ENCODE measurements around the gene SLC13A5.
"Not testable (repeated sequence)": the region's sequence is repeated elsewhere in the genome, so short reads cannot be mapped to it uniquely, and the experiment has no call there.

Gene SLC13A5

DNA sequence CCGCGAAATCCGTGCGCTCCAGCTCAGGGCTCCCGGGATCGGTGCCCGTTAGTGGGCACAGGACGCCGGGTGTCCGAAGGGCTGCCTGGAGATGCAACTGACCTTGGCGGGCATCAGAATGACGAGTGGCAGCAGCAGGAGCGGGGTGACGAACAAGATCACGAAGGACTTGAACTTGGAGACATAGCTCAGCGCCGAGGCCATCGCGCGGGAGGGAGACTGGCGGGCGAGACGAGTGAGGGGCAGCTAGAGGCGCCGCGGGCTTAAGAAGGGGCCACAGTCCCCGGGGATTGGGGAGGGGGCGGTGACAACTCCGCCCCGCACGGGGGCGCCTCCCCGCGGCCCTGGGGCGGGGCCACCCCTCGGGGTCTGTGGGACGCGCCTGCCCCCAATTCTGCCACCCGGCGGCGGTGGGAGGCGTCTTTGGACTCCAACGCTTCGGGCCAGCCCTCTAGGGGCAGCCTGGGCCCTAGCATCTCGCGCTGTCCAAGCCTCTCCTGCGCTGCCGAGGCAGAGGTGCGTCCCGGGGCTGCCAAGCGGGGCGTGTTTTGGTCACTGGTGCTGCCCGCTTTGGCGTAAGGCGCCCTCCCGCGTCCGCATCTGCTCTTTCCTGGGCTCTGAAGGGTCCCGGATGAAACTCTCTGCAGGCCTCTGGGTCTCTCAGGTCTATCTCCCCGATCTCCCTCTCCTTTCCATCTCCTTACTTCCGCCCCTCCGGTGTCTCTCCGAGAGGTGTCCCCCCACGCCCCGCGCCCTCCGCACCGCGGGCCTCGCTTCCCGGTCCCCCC, at the start of gene SLC13A5:
TSS of gene SLC13A5 (minus strand) at position 240 of the 788 bp plus-strand sequence. CDS start at position 204, 36 bp downstream.
- no peaks in the 10 kb centered on the region for H3K36me3 Mint-ChIP-seq
- no peak within 1 kb of the TSS for H3K4me3 Mint-ChIP-seq
- H3K4me1 Mint-ChIP-seq = peaks cover 12% of the 10 kb centered on the region
- no peak within 1 kb of the TSS for H3K27ac Mint-ChIP-seq
- CTCF ChIA-PET = interaction anchor here (1.3 kb wide), 1 partner anchor 42 kb away, joined by 4 read pairs; the partner anchor contains the start of gene XAF1
- H3K9me3 Mint-ChIP-seq = peaks cover 2% of the 10 kb centered on the region
- peaks cover 63% of the 10 kb centered on the region for H3K27me3 Mint-ChIP-seq
- DNase-seq = peak; percentile 30

DNA sequence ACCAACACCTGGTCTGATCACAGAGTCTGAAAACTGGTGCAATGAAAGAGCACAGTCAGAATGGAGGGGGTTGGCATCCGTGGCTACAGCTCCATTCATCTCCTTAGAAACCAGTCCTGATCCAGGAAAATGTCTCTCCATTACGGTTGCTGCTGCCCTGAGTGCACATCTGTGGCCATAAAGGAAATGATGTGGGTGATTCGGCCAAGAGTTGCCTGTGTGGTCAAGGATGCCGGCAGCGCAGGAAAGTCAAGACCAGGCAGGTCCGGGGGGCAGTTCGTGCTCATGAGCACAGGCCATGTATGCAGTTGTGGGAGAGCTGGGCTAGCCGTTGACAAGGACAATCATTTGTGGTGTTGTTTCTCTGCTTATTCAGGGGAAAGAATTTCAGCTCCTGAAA, 48.6 kb upstream of the SLC13A5 start:
- H3K36me3 Mint-ChIP-seq = peaks cover 93% of the 10 kb centered on the region
- no peak for DNase-seq
- H3K4me1 Mint-ChIP-seq = peaks cover 44% of the 10 kb centered on the region
- no peaks in the 10 kb centered on the region for H3K27me3 Mint-ChIP-seq
- H3K27ac Mint-ChIP-seq = no peak overlapping the region
- H3K9me3 Mint-ChIP-seq = peaks cover 16% of the 10 kb centered on the region
- no peak overlapping the region for H3K4me3 Mint-ChIP-seq
- CTCF ChIA-PET = no interaction called here

DNA sequence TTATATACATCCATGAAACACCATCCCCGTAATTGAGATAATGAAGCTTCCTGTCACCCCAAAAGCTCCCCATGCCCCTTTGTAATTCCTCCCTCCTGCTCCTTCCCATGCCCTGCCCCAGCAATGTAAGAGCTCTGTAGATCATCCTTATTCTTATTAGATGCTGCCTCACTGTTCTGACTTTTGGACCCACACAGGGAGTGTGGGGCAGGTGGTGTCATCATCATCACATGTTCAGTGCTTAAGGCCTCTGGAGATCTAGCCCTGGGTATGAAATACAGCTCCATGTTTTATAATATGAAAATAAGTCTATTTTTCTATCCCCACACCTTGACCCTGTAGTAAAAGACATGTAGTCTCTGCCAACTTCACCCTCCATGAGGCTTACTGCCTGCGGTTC, 44.6 kb upstream of the SLC13A5 start:
- CTCF ChIA-PET = interaction anchor here (1.5 kb wide), 1 partner anchor 86 kb away, joined by 5 read pairs; no protein-coding TSS in a partner anchor
- Mint-ChIP-seq H3K27me3 (no peaks in the 10 kb centered on the region), H3K27ac (peak overlapping the region; percentile 83), H3K36me3 (peaks cover 59% of the 10 kb centered on the region), H3K4me1 (peaks cover 70% of the 10 kb centered on the region), H3K9me3 (no peaks in the 10 kb centered on the region), H3K4me3 (peak overlapping the region; percentile 76)
- no peak for DNase-seq

DNA sequence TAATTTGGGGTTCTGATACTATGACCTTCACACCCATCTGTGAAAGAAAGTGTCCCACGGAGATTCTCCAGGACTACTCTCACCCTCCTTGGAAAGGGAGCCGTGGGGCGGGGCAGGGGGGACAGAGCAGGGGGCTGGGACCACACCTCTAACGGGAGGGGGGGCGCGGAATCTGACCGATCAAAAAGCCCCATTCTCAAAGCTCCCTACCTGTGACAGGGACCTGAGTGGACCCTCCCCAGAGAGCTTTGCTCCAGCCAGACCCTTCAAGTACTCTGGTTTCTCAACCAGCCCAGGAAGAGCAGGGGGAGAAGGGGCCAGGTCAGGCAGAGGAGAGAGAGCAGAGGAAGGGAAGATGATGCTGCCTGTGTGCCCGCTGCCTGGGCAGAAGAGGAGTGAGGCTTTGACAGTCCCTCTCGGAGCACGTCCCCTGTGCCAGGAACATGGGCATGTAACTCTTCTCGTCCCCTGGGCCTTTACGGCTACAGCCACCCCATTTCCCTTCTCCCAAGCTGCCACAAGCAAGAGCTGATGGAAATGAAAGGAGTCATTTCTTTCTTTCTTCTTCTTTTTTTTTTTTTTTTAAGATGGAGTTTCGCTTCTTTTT, 43.4 kb upstream of the SLC13A5 start:
- Mint-ChIP-seq H3K4me3 (peak overlapping the region; percentile 89), H3K36me3 (peaks cover 47% of the 10 kb centered on the region), H3K27me3 (no peaks in the 10 kb centered on the region), H3K9me3 (no peaks in the 10 kb centered on the region), H3K4me1 (peaks cover 75% of the 10 kb centered on the region), H3K27ac (peak overlapping the region; percentile 94)
- CTCF ChIA-PET = interaction anchor here (1.5 kb wide), 2 partner anchors 44 to 87 kb away, joined by 4 to 5 read pairs; partner anchors contain the start of gene SLC13A5
- peak; percentile 27 for DNase-seq

DNA sequence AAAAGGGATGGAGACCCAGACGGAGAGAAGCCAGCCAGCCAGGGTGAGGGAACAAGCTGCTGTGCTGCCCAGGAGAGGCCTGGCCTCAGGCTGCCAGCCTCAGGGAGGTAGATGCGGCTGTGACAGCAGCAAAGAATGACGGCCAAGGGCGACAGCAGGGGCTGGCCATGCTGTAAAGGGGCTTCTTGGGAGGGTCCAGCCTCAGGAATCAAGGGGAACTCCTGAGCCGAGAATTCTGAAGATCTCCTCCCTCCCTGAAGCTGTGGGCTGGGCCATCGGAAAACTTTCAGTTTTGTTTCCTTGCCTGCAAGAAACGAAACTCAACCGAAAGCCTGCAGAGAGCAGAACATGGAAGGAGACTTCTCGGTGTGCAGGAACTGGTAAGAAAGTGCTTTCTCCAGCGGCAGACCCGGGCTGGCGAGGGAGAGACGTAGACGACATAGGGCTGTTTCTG, 42.6 kb upstream of the SLC13A5 start, which contains the start of gene XAF1:
TSS of gene XAF1 (plus strand) at position 316 of the 454 bp plus-strand sequence. CDS start at position 349, 33 bp downstream.
- H3K36me3 Mint-ChIP-seq = peaks cover 40% of the 10 kb centered on the region
- H3K27me3 Mint-ChIP-seq = peaks cover 6% of the 10 kb centered on the region
- H3K27ac Mint-ChIP-seq = peak within 1 kb of the TSS; percentile 94
- peaks cover 72% of the 10 kb centered on the region for H3K4me1 Mint-ChIP-seq
- H3K9me3 Mint-ChIP-seq = no peaks in the 10 kb centered on the region
- H3K4me3 Mint-ChIP-seq = peak within 1 kb of the TSS; percentile 89
- CTCF ChIA-PET = interaction anchor here (0.6 to 1.5 kb wide), 3 partner anchors 43 to 265 kb away, joined by 3 to 4 read pairs (median 3); partner anchors contain the start of gene SLC13A5
- peak; percentile 81 for DNase-seq

DNA sequence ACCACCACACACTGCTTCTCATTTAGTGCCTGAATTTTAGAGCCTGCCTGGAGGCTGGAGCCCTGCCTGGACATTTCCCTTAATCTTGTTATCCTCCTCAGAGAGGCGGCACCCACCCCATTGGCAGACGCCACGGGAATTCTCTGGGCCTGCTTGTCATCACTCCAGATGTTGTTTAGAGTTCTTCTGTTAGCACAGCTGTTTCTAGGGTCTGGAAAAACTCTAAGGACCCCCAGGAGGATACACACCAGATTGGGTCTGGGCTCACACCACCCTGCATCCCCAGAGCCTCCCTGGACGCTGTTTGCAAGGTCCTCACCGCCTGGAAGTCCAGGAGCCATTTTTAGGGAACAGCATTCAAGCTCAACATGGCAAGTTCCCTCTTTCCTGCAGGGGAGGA, 42.1 kb upstream of the SLC13A5 start:
- peaks cover 70% of the 10 kb centered on the region for H3K4me1 Mint-ChIP-seq
- peaks cover 6% of the 10 kb centered on the region for H3K27me3 Mint-ChIP-seq
- H3K27ac Mint-ChIP-seq = peak overlapping the region; percentile 94
- peak overlapping the region; percentile 89 for H3K4me3 Mint-ChIP-seq
- H3K36me3 Mint-ChIP-seq = peaks cover 35% of the 10 kb centered on the region
- CTCF ChIA-PET = interaction anchor here (0.6 to 1.5 kb wide), 3 partner anchors 43 to 266 kb away, joined by 3 to 4 read pairs (median 3); partner anchors contain the start of gene SLC13A5
- H3K9me3 Mint-ChIP-seq = no peaks in the 10 kb centered on the region
- DNase-seq = no peak

DNA sequence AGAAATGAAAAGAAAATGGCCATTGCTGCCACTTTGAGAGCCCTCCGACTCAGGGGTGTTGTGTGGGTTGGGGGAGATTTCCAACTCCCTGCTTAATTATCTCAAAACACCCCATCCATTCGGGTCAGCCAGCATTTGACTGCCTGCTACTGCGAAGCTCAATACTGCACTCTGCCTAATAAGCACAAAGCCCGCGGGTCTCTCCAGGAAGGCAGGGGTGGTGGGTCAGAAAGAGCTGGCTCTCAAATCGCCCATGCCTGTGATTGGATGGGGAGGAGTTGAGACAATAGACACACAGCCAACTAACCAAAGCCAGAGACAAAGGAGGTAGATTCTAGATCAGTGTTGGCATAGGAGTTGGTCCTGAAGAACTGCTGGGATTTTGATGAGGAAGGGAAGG, 40.4 kb upstream of the SLC13A5 start:
- Mint-ChIP-seq H3K9me3 (no peaks in the 10 kb centered on the region), H3K4me3 (no peak overlapping the region), H3K36me3 (peaks cover 20% of the 10 kb centered on the region), H3K27ac (no peak overlapping the region), H3K27me3 (peaks cover 15% of the 10 kb centered on the region), H3K4me1 (peaks cover 61% of the 10 kb centered on the region)
- CTCF ChIA-PET = interaction anchor here (1.1 kb wide), 1 partner anchor 19 kb away, joined by 3 read pairs; no protein-coding TSS in a partner anchor
- DNase-seq = no peak

DNA sequence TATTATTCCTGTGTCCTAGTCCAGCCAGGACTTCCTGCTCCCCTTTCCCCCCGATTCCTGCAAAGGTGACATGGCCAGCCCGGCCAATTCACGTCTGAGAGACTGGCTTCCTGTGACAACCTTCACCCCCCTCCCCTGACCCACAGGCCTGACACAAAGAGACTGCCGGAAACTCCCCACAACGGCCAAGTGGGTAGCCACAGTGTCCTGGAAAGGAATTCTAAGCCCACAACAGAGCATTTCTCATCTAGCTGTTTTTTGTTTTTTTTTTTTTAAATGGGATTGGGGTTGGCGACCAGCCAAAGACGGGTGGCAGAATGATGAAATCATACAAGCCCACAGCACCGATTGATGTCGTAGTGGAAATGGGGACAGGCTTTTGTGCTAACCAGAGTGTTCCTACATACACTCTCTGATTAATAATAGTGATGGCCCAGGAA, 39.9 kb upstream of the SLC13A5 start:
- H3K4me1 Mint-ChIP-seq = peaks cover 55% of the 10 kb centered on the region
- H3K4me3 Mint-ChIP-seq = peak overlapping the region; percentile 7
- H3K36me3 Mint-ChIP-seq = peaks cover 15% of the 10 kb centered on the region
- peaks cover 16% of the 10 kb centered on the region for H3K27me3 Mint-ChIP-seq
- peak overlapping the region; percentile 75 for H3K27ac Mint-ChIP-seq
- no peaks in the 10 kb centered on the region for H3K9me3 Mint-ChIP-seq
- peak; percentile 39 for DNase-seq
- CTCF ChIA-PET = no interaction called here

DNA sequence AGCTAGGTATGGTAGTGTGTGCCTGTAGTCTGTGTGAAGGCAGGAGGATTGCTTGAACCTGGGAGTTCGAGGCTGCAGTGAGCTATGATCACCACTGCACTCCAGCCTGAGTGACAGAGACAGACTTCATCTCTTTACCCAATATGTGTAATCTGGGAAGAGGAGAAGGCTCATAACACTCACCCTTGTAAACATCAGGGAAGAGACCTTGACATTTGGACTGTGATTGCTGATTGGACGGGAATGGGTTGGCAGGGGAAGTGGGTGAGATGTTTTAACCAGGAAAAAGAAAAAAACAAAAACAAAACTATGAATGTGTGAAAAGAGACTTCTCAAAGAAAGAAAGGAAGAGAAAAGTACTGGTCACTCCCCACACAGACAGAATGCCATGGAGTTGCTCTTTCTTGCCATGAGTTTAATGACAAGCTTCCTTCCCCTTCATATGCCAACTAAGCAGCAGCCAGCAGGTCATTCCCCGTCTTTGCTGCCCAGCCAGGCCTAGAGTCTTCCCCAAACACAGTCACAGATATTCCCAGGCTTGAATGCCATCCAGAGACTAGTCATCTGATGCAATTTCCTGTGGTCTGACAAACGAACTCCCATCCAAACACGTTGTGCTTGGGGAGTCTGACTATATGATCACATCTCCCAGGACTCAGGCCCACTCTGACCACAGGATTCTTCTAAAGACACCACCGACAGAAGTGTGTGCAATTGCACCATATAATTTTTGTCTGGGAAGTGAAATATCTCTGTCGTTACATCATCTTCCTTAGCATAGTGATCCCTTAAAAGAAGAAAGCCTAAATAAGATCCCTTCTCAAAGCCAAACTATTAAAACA, 39.1 kb upstream of the SLC13A5 start:
- Mint-ChIP-seq H3K9me3 (no peaks in the 10 kb centered on the region), H3K27me3 (peaks cover 20% of the 10 kb centered on the region), H3K4me3 (no peak overlapping the region), H3K4me1 (peaks cover 49% of the 10 kb centered on the region), H3K36me3 (peaks cover 8% of the 10 kb centered on the region), H3K27ac (no peak overlapping the region)
- DNase-seq = no peak
- CTCF ChIA-PET = interaction anchor here (1.0 to 1.3 kb wide), 2 partner anchors 11 to 28 kb away, joined by 3 to 4 read pairs; no protein-coding TSS in a partner anchor

DNA sequence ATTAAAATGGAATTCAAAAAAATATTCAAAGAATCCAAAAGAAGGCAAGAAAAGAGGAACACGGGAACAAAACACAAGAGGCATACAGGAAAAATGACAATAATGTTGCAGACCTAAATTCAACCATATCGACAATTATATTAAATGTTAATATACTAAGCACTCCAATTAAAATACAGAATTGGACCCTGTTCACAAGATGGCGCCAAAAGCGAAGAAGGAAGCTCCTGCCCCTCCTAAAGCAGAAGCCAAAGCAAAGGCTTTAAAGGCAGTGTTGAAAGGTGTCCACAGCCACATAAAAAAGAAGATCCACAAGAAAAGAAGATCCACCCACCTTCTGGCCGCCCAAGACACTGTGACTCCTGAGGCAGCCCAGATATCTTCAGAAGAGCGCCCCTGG, 36.4 kb upstream of the SLC13A5 start:
- CTCF ChIA-PET = interaction anchor here (0.6 to 1.7 kb wide), 6 partner anchors 83 to 272 kb away, joined by 3 to 7 read pairs (median 4); no protein-coding TSS in a partner anchor
- Mint-ChIP-seq H3K4me3 (no peak overlapping the region), H3K36me3 (no peaks in the 10 kb centered on the region), H3K27me3 (peaks cover 24% of the 10 kb centered on the region), H3K4me1 (peaks cover 30% of the 10 kb centered on the region), H3K9me3 (no peaks in the 10 kb centered on the region), H3K27ac (no peak overlapping the region)
- peak; percentile 42 for DNase-seq

DNA sequence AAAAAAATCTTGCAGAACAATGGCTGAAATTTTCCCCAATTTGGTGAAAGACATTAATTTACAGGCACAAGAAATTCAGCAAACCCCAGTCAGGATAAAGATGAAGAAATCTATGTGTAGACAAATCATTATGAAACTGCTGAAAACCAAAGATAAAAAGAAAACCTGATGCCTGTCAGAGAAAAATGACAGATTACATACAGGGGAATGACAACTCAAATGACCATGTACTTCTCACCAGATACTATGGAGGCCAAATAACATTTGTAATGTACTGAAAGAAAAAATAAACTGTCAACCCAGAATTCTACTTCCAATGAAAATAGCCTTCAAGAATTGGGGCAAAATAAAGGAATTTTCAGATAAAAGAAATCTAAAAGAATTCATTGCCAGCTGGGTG, 35.4 kb upstream of the SLC13A5 start:
- DNase-seq = no peak
- Mint-ChIP-seq H3K4me1 (peaks cover 24% of the 10 kb centered on the region), H3K36me3 (no peaks in the 10 kb centered on the region), H3K9me3 (no peaks in the 10 kb centered on the region), H3K4me3 (no peak overlapping the region), H3K27ac (no peak overlapping the region), H3K27me3 (peaks cover 28% of the 10 kb centered on the region)
- CTCF ChIA-PET = interaction anchor here (1.3 kb wide), 1 partner anchor 162 kb away, joined by 3 read pairs; no protein-coding TSS in a partner anchor

DNA sequence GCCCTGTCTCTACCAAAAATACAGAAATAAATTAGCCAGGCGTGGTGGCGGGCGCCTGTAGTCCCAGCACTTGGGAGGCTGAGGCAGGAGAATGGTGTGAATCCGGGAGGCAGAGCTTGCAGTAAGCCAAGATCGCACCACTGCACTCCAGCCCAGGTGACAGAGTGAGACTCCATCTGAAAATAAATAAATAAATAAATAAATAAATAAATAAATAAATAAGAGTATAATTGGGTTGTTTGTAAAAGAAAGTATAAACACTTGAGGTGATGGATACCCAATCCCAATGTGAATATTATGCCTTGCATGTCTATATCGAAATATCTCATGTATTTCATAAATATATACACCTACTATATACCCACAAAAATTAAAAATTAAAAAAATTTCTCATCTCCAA, 33.5 kb upstream of the SLC13A5 start:
- H3K4me1 Mint-ChIP-seq, H3K36me3 Mint-ChIP-seq, DNase-seq, CTCF ChIA-PET, H3K9me3 Mint-ChIP-seq, H3K27ac Mint-ChIP-seq, H3K4me3 Mint-ChIP-seq: not testable (repeated sequence)
- peaks cover 39% of the 10 kb centered on the region for H3K27me3 Mint-ChIP-seq

DNA sequence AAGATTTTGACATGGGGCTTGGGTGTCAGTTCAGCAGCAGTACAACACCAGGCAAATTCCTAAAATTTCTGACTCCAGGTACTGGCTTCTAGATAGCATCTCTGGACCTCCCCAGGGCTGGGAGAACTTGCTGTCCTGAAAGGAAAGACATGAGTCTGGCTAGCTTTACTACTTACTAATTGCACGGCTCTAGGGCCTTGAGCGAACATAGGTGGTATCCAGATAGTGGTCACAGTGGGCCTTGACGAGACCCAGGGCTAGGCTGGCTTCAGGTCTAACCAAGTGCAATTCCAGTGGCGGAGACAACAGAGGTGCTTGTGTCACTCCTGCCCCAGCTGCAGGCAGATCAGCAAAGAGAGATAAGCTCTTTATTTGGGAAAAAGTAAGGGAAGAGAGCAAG, 16.4 kb upstream of the SLC13A5 start:
- Mint-ChIP-seq H3K4me1 (no peaks in the 10 kb centered on the region), H3K27ac (no peak overlapping the region), H3K4me3 (no peak overlapping the region), H3K27me3 (peaks cover 16% of the 10 kb centered on the region), H3K9me3 (no peaks in the 10 kb centered on the region), H3K36me3 (no peaks in the 10 kb centered on the region)
- no peak for DNase-seq
- CTCF ChIA-PET = no interaction called here

Data from activated naive CD4-positive, alpha-beta T cell treated with anti-CD3 and anti-CD28 coated beads, Interleukin-2, amount 10 ng/mL, durations not matched to agents 7 days and 5 days (primary cell).